Liver (tissue), 3 donors: ENCODE data around the gene CBFB.
A peak's percentile ranks its signal among the peaks of the same experiment; 100 is the strongest.

Experiments used
- ATF3 ChIP-seq: IDR thresholded peaks from 2 replicates; pipeline ENCODE4 v1.6.1; 2016; ENCODE audit warnings: antibody characterized with exemption
- CTCF ChIP-seq: fragments of 150-350 bp; IDR thresholded peaks from 2 replicates; pipeline ENCODE4 v1.5.1; 2017; ENCODE audit warnings: improper control_type of control experiment, low read depth, low read length; ENCODE audit not compliant: missing input control
- GABPA ChIP-seq, 2 donors: IDR thresholded peaks in 1 of 2; conservative IDR thresholded peaks in 1 of 2; 2 replicates each; pipeline ENCODE4 v1.6.1; 2016; ENCODE audit warnings: antibody characterized with exemption in 2 of 2, mild to moderate bottlenecking in 1 of 2, moderate library complexity in 1 of 2
- JUND ChIP-seq, 2 donors: IDR thresholded peaks; 2 replicates each; pipeline ENCODE4 v1.6.1; 2016; ENCODE audit warnings: antibody characterized with exemption in 2 of 2
- MAX ChIP-seq: IDR thresholded peaks from 2 replicates; pipeline ENCODE4 v1.6.1; 2016; ENCODE audit warnings: antibody characterized with exemption
- NR2F2 ChIP-seq: IDR thresholded peaks from 2 replicates; pipeline ENCODE4 v1.6.1; 2016; ENCODE audit warnings: antibody characterized with exemption
- RAD21 ChIP-seq, 2 donors: IDR thresholded peaks; 2 replicates each; pipeline ENCODE4 v1.6.1; 2016; ENCODE audit warnings: antibody characterized with exemption in 2 of 2, mild to moderate bottlenecking in 2 of 2
- REST ChIP-seq: IDR thresholded peaks from 2 replicates; pipeline ENCODE4 v1.6.1; 2016; ENCODE audit warnings: antibody characterized with exemption, mild to moderate bottlenecking
- RXRA ChIP-seq, 2 donors: IDR thresholded peaks; 2 replicates each; pipeline ENCODE4 v1.6.1; 2017 to 2018; ENCODE audit warnings: antibody characterized with exemption in 2 of 2, mild to moderate bottlenecking in 1 of 2
- SP1 ChIP-seq: IDR thresholded peaks from 2 replicates; pipeline ENCODE4 v1.6.1; 2018; ENCODE audit warnings: antibody characterized with exemption, mild to moderate bottlenecking
- TAF1 ChIP-seq: conservative IDR thresholded peaks from 2 replicates; pipeline ENCODE4 v1.6.1; 2016; ENCODE audit warnings: antibody characterized with exemption, mild to moderate bottlenecking
- YY1 ChIP-seq: IDR thresholded peaks from 2 replicates; pipeline ENCODE4 v1.6.1; 2016; ENCODE audit warnings: antibody characterized with exemption, mild to moderate bottlenecking
- ZBTB33 ChIP-seq: IDR thresholded peaks from 2 replicates; pipeline ENCODE4 v1.6.1; 2016; ENCODE audit warnings: antibody characterized with exemption
- donor health status: healthy.
- donor health status: healthy.

- peak; percentile 91 for TF ChIP-seq CTCF
- no peak for TF ChIP-seq JUND (IDR thresholded peaks at IDR 0.05)
- peak; percentile 96 to 98 for TF ChIP-seq RAD21 (IDR thresholded peaks at IDR 0.05)
- no peak for TF ChIP-seq NR2F2
- no peak for TF ChIP-seq RXRA (IDR thresholded peaks at IDR 0.05)
- TF ChIP-seq SP1 = peak; percentile 42
- no peak for TF ChIP-seq YY1
- TF ChIP-seq ZBTB33 = no peak
- no peak for TF ChIP-seq TAF1
- TF ChIP-seq REST = no peak
- TF ChIP-seq GABPA (IDR thresholded peaks at IDR 0.05 in 1 of 2, conservative IDR thresholded peaks at IDR 0.05 in 1 of 2) = no peak
- no peak for TF ChIP-seq MAX
- no peak for TF ChIP-seq ATF3
Measured at GRCh38 chr16:67017810-67018488, 11.0 kb upstream of the CBFB start.
